SK-N-SH (cell line): ENCODE measurements around the gene KDELR1. TPM values are rescaled to one million over a fixed set of nuclear protein-coding genes. Genes with fewer than 3 reads are reported as not detected.
A peak's percentile ranks its signal among the peaks of the same experiment; 100 is the strongest.

Source experiments
- CTCF ChIA-PET: fragments of 300-600, 350-600 bp; formaldehyde crosslinking; extraction: SDS; loops from one replicate; lab custom pipeline; 2021; lab: Yijun Ruan, JAX
- POLR2A ChIA-PET: fragments of 350-600 bp; sonication (Branson Sonifier 250); formaldehyde crosslinking; extraction: SDS; loops from one replicate; lab custom pipeline; 2020; ENCODE audit warnings: antibody characterized with exemption, inconsistent platforms; lab: Yijun Ruan, JAX
- DNase-seq: peaks from one replicate; pipeline ENCODE4 v3.0.0; 2012
- H2AFZ ChIP-seq: fragments of 200-600 bp; sonication (generic); 2 replicates; pipeline ENCODE4 v1.8.1; 2016; ENCODE audit warnings: antibody characterized with exemption, mild to moderate bottlenecking, low read depth
- H3F3A ChIP-seq: fragments of 200-600 bp; sonication (generic); replicated peaks from 2 replicates; pipeline ENCODE3; 2016; ENCODE audit warnings: antibody characterized with exemption, mild to moderate bottlenecking; ENCODE audit not compliant: insufficient read depth
- H3K27ac ChIP-seq, 2 experiments: fragments of 200-500 bp in 1 of 2; fragments of 200-600 bp in 1 of 2; sonication (Bioruptor generic) in 1 of 2; sonication (generic), shearing (Covaris generic) in 1 of 2; 2 replicates each; pipeline versions ENCODE4 v1.5.1 to v1.6.1; 2014 to 2016; ENCODE audit warnings: low read depth in 2 of 2, inconsistent platforms in 1 of 2, low read length in 1 of 2, mild to moderate bottlenecking in 1 of 2, mixed read lengths in 1 of 2
- H3K27me3 ChIP-seq: fragments of 200-600 bp; sonication (generic), shearing (Covaris generic); 2 replicates; pipeline ENCODE4 v1.6.1; 2016; ENCODE audit warnings: mixed run types; ENCODE audit not compliant: insufficient read depth
- H3K36me3 ChIP-seq, 2 experiments: fragments of 200-500 bp in 1 of 2; fragments of 200-600 bp in 1 of 2; sonication (Bioruptor generic) in 1 of 2; sonication (generic) in 1 of 2; replicated peaks in 1 of 2; 2 replicates each; pipeline versions ENCODE3 to v1.5.1; 2014 to 2016; ENCODE audit warnings: low read length in 1 of 2, mild to moderate bottlenecking in 1 of 2; ENCODE audit not compliant: insufficient read depth in 2 of 2, control insufficient read depth in 1 of 2
- H3K4me1 ChIP-seq, 2 experiments: fragments of 200-500 bp in 1 of 2; fragments of 200-600 bp in 1 of 2; sonication (Bioruptor generic) in 1 of 2; sonication (generic), shearing (Covaris generic) in 1 of 2; 2 replicates each; pipeline versions ENCODE4 v1.5.1 to v1.6.1; 2014 to 2016; ENCODE audit warnings: low read depth in 1 of 2, low read length in 1 of 2, mixed run types in 1 of 2; ENCODE audit not compliant: insufficient read depth in 2 of 2, control insufficient read depth in 1 of 2
- H3K4me2 ChIP-seq: fragments of 200-600 bp; sonication (generic), shearing (Covaris generic); 2 replicates; pipeline ENCODE4 v1.6.1; 2017; ENCODE audit warnings: mixed run types
- H3K4me3 ChIP-seq, 2 experiments: fragments of 200-500 bp in 1 of 2; fragments of 200-600 bp in 1 of 2; sonication (Bioruptor generic) in 1 of 2; sonication (generic), shearing (Covaris generic) in 1 of 2; 2 replicates each; pipeline versions ENCODE4 v1.5.1 to v1.8.1; 2014 to 2016; ENCODE audit warnings: low read depth in 2 of 2, inconsistent platforms in 1 of 2, low read length in 1 of 2, mild to moderate bottlenecking in 1 of 2, mixed read lengths in 1 of 2, moderate library complexity in 1 of 2
- H3K79me2 ChIP-seq: fragments of 200-600 bp; sonication (generic); 2 replicates; pipeline ENCODE4 v1.8.1; 2017; ENCODE audit warnings: mild to moderate bottlenecking; ENCODE audit not compliant: insufficient read depth
- H3K9ac ChIP-seq: fragments of 200-600 bp; sonication (generic); 2 replicates; pipeline ENCODE4 v1.6.1; 2017; ENCODE audit warnings: mixed run types
- H3K9me2 ChIP-seq: fragments of 200-600 bp; sonication (generic); 2 replicates; pipeline ENCODE4 v1.6.1; 2017; ENCODE audit warnings: mixed run types
- H3K9me3 ChIP-seq: fragments of 200-600 bp; sonication (generic); 2 replicates; pipeline ENCODE4 v1.6.1; 2017; ENCODE audit warnings: mixed run types, mild to moderate bottlenecking, moderate library complexity
- H4K20me1 ChIP-seq: fragments of 200-600 bp; sonication (generic); 2 replicates; pipeline ENCODE4 v1.6.1; 2017; ENCODE audit warnings: mild to moderate bottlenecking, mixed run types; ENCODE audit not compliant: insufficient read depth
- CHD2 ChIP-seq: fragments of 150-350 bp; IDR thresholded peaks from 2 replicates; pipeline ENCODE4 v1.6.1; 2018; ENCODE audit warnings: low read length; ENCODE audit not compliant: partially characterized antibody
- CTCF ChIP-seq: fragments of 200-600 bp; sonication (generic); IDR thresholded peaks from 2 replicates; pipeline ENCODE4 v1.6.1; 2017; ENCODE audit warnings: antibody characterized with exemption, mild to moderate bottlenecking, moderate library complexity
- ELF1 ChIP-seq: IDR thresholded peaks from 2 replicates; pipeline ENCODE4 v1.4.0; 2012
- EP300 ChIP-seq, 2 experiments: IDR thresholded peaks; 2 replicates each; pipeline versions ENCODE4 v1.4.0 to v1.6.1; 2012; ENCODE audit warnings: borderline replicate concordance in 1 of 2, low read depth in 1 of 2, low read length in 1 of 2
- EZH2phosphoT487 ChIP-seq: fragments of 200-600 bp; sonication (generic); IDR thresholded peaks from 2 replicates; pipeline ENCODE4 v1.6.1; 2017; ENCODE audit warnings: low read depth, mixed run types, mild to moderate bottlenecking, antibody characterized with exemption, moderate library complexity, borderline replicate concordance
- FOSL2 ChIP-seq: IDR thresholded peaks from 2 replicates; pipeline ENCODE4 v1.4.0; 2012; ENCODE audit warnings: low read depth, mild to moderate bottlenecking, moderate library complexity, borderline replicate concordance
- GABPA ChIP-seq: IDR thresholded peaks from 2 replicates; pipeline ENCODE4 v1.4.0; 2012; ENCODE audit warnings: low read depth, mild to moderate bottlenecking
- GATA2 ChIP-seq: sonication (generic); formaldehyde crosslinking; IDR thresholded peaks from 2 replicates; pipeline ENCODE4 v1.5.0; 2020; ENCODE audit warnings: mild to moderate bottlenecking, missing genetic modification reagents
- IRF3 ChIP-seq: fragments of 150-350 bp; IDR thresholded peaks from 2 replicates; pipeline ENCODE4 v1.6.1; 2016; ENCODE audit warnings: mild to moderate bottlenecking, low read depth, low read length
- MEF2A ChIP-seq: IDR thresholded peaks from 2 replicates; pipeline ENCODE4 v1.4.0; 2012; ENCODE audit warnings: low read depth, borderline replicate concordance
- MXI1 ChIP-seq: IDR thresholded peaks from 2 replicates; pipeline ENCODE4 v1.6.1; 2012; ENCODE audit warnings: mild to moderate bottlenecking, low read depth, low read length, improper control_type of control experiment
- NFIC ChIP-seq: IDR thresholded peaks from 2 replicates; pipeline ENCODE4 v1.4.0; 2012; ENCODE audit warnings: borderline replicate concordance
- POLR2AphosphoS5 ChIP-seq: IDR thresholded peaks from 2 replicates; pipeline ENCODE4 v1.6.1; 2012; ENCODE audit warnings: low read depth, low read length
- RAD21 ChIP-seq: IDR thresholded peaks from 2 replicates; pipeline ENCODE4 v1.6.1; 2012; ENCODE audit warnings: mild to moderate bottlenecking, low read length
- RCOR1 ChIP-seq: fragments of 150-350 bp; IDR thresholded peaks from 2 replicates; pipeline ENCODE4 v1.6.1; 2017; ENCODE audit warnings: antibody characterized with exemption, low read length
- RXRA ChIP-seq: IDR thresholded peaks from 2 replicates; pipeline ENCODE4 v1.4.0; 2012; ENCODE audit warnings: low read depth, mild to moderate bottlenecking, borderline replicate concordance
- SMC3 ChIP-seq: IDR thresholded peaks from 2 replicates; pipeline ENCODE4 v1.6.1; 2012; ENCODE audit warnings: low read depth, low read length, improper control_type of control experiment
- TAF1 ChIP-seq: IDR thresholded peaks from 2 replicates; pipeline ENCODE4 v1.6.1; 2012; ENCODE audit warnings: low read depth, mild to moderate bottlenecking, low read length, moderate library complexity, borderline replicate concordance
- TCF12 ChIP-seq: IDR thresholded peaks from 2 replicates; pipeline ENCODE4 v1.4.0; 2012
- USF1 ChIP-seq: IDR thresholded peaks from 2 replicates; pipeline ENCODE4 v1.4.0; 2012; ENCODE audit warnings: low read depth, borderline replicate concordance
- YY1 ChIP-seq: IDR thresholded peaks from 2 replicates; pipeline ENCODE4 v1.4.0; 2012; ENCODE audit warnings: low read depth, mild to moderate bottlenecking
- ZBTB33 ChIP-seq: IDR thresholded peaks from 2 replicates; pipeline ENCODE4 v1.4.0; 2012; ENCODE audit warnings: low read depth, borderline replicate concordance
- WGBS: methylation state at CpG from one replicate; pipeline ENCODE4 v1.1.6; 2017; ENCODE audit warnings: low lambda C conversion rate; 5-methylcytosine and 5-hydroxymethylcytosine counted together
- polyA plus RNA-seq, 3 experiments: library from polyadenylated mRNA; depleted of rRNA; stranded (reverse); fragments of >200 nt; gene quantifications; 2 replicates each; pipeline ENCODE4 v1.2.3, GENCODE V29; 2012
- TF ChIP-seq, protein P1 (sequence below): IDR thresholded peaks from 2 replicates; pipeline ENCODE4 v1.4.0; 2012; ENCODE audit warnings: low read depth

KDELR1 gene
- polyA plus RNA-seq, 1 of the 3 experiments (the other 2 are of a cell fraction), result 138 TPM

GRCh38 chr19:48363810-48364597, 27.3 kb downstream of the KDELR1 start, which contains the start of the genes SYNGR4 and TMEM143:
Gene SYNGR4 (plus strand): TSS chr19:48364367. CDS start chr19:48365843, 1,476 bp downstream.
Gene TMEM143 (minus strand): TSS chr19:48363940. CDS start chr19:48363920, 20 bp downstream.
- Histone ChIP-seq H3K9me3 (no peaks in the 10 kb centered on the region), H3K4me2 (peak within 1 kb of the TSS; percentile 98), H4K20me1 (no peaks in the 10 kb centered on the region), H3F3A (peaks cover 6% of the 10 kb centered on the region), H3K27ac (peak within 1 kb of the TSS; percentile 74 to 85), H3K27me3 (no peaks in the 10 kb centered on the region), H3K4me1 (peaks cover 4 to 19% of the 10 kb centered on the region in 2 experiments; a peak in 1 of 4 replicates), H3K9me2 (no peaks in the 10 kb centered on the region), H3K79me2 (no peaks in the 10 kb centered on the region), H3K9ac (peak within 1 kb of the TSS; percentile 83), H2AFZ (peak within 1 kb of the TSS; percentile 81), H3K36me3 (no peaks in the 10 kb centered on the region), H3K4me3 (peak within 1 kb of the TSS; percentile 62 to 80)
- POLR2A ChIA-PET, result interaction anchor here (0.5 to 2.1 kb wide), 5 partner anchors 8 to 189 kb away, joined by 3 to 11 read pairs (median 5); partner anchors contain the start of gene KDELR1
- WGBS, result 5% methylated on average over 54 of the region's 59 CpGs
- CTCF ChIA-PET, result interaction anchor here (0.9 to 3.4 kb wide), 6 partner anchors 13 to 81 kb away, joined by 3 to 14 read pairs (median 4); partner anchors contain the start of genes GRIN2D and KDELR1
- peak; percentile 97 for DNase-seq
- TF ChIP-seq ELF1 (no peak), YY1 (no peak), TCF12 (no peak), GATA2 (CRISPR knock-in tag) (no peak), FOSL2 (no peak), RCOR1 (no peak; the same call in 1 of the 2 replicates), NFIC (no peak), EP300 (IDR thresholded peaks at IDR 0.05; ENCODE audit: borderline replicate concordance in 1 of 2, low read depth in 1 of 2, low read length in 1 of 2) (no peak), RXRA (no peak), TAF1 (no peak), RAD21 (no peak), SMC3 (no peak), CTCF (no peak), CHD2 (peak; percentile 50), MEF2A (no peak), EZH2phosphoT487 (no peak), MXI1 (peak; percentile 89), IRF3 (peak; percentile 54; the same call in 1 of the 2 replicates), GABPA (no peak), USF1 (no peak), ZBTB33 (no peak), POLR2AphosphoS5 (no peak)
- TF ChIP-seq, protein P1, sequence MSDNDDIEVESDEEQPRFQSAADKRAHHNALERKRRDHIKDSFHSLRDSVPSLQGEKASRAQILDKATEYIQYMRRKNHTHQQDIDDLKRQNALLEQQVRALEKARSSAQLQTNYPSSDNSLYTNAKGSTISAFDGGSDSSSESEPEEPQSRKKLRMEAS, result peak; percentile 83
